ENCODE data around the gene CBFA2T2. TPM values are rescaled to one million over a fixed set of nuclear protein-coding genes. Genes with fewer than 3 reads are reported as not detected.

Gene CBFA2T2
- total RNA-seq, 1 donor: 11.2 TPM

DNA sequence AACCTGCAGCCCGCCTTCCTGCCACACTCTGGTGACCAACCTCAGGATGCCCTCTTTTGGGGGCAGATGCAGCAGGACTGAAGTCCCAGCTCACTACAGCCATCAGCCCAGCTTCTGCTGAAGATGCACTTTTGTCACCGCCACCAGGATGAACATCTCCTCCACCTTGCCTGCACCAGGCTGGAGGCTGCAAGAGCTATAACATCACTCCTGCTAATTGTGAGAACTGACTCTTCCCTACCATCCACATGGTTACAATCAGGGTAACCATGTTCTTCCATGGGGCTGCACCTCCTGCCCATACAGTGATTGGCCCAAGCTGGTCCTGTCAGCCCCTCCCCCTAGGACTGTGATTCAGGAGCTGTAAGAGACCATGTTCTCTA, 174.9 kb downstream of the CBFA2T2 start:
- H2AFZ ChIP-seq (ENCODE audit: low read length): no peak overlapping the region
- no peaks in the 10 kb centered on the region for H3K79me2 ChIP-seq (ENCODE audit: insufficient read depth, low read length)
- H3K4me1 ChIP-seq (ENCODE audit: insufficient read depth, low read length): peaks cover 26% of the 10 kb centered on the region
- no peaks in the 10 kb centered on the region for H4K20me1 ChIP-seq (ENCODE audit: insufficient read depth, low read length)
- H3K9me3 ChIP-seq (ENCODE audit: low read depth, low read length): no peaks in the 10 kb centered on the region
- no peak for TF ChIP-seq CTCF (IDR thresholded peaks at IDR 0.05; ENCODE audit: extremely low read depth, low read depth, low read length)
- no peak overlapping the region for H3K4me2 ChIP-seq (ENCODE audit: insufficient read depth, low read length)
- no peaks in the 10 kb centered on the region for H3K27me3 ChIP-seq (ENCODE audit: insufficient read depth, low read length)
- H3K36me3 ChIP-seq (ENCODE audit: insufficient read depth, low read length): peaks cover 8% of the 10 kb centered on the region
- H3K4me3 ChIP-seq (ENCODE audit: insufficient read depth, low read length): peak overlapping the region; percentile 77
- H3K27ac ChIP-seq (ENCODE audit: low read depth, low read length): no peak overlapping the region
- DNase-seq (ENCODE audit: insufficient read length, low spot score, missing footprints): peak; percentile 83

DNA sequence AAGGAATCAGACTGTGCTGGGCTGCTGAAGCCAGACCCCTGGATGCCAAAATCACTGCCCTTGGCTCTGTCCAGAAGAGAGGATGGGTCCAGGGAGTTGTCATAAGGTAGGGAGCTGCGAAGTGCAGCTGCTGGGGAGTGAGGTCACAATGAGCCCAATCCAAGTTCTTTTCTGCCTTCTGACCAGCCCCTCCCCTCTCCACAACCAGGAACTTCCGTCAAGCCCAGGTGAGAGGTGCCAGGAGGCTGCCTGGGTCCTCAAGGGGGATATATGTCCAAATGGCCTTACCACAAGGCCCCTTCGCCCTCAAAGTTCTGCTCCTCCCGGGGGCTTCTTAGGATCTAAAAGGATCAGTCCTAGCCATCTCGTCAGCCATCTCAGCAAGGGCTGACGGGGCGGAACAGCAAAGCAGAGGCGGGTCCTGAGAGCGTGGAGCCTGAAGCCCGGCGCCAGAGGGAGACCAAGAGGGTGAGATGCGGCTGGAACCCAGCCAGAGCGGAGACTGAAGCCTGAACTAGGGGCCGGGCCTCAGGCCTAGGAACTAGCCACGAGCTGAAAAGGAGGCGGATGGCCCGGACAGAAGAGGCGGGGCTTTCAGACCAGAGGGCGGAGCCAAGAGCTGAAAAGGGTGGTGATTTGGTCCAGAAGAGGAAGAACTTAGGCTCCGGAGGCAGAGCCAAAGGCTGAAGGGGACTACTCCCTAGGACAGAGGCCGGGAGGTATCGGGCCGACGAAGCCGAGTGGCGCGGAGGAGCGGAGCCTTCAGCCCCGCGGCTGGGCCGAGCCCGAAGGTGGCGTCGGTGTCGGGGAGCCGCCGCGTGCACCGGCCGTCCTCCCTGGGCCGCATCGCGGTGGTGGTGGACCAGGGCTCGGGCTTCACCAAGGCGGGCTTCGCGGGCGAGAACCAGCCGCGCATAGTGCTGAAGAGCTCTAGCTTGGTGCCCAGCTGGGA, 176.7 kb downstream of the CBFA2T2 start, which contains the start of gene ACTL10:
TSS of gene ACTL10 (plus strand) at position 651 of the 952 bp plus-strand sequence. CDS start 555 bp downstream, outside the sequence.
- Histone ChIP-seq H2AFZ (ENCODE audit: low read length) (peak within 1 kb of the TSS; percentile 98), H3K36me3 (ENCODE audit: insufficient read depth, low read length) (peaks cover 17% of the 10 kb centered on the region)

GRCh38 chr20:33667245-33667675, 177.4 kb downstream of the CBFA2T2 start:
- TF ChIP-seq CTCF (IDR thresholded peaks at IDR 0.05; ENCODE audit: extremely low read depth, low read depth, low read length): no peak
- H3K27me3 ChIP-seq (ENCODE audit: insufficient read depth, low read length): no peaks in the 10 kb centered on the region
- peak overlapping the region; percentile 65 for H3K27ac ChIP-seq (ENCODE audit: low read depth, low read length)
- H3K4me1 ChIP-seq (ENCODE audit: insufficient read depth, low read length): peaks cover 26% of the 10 kb centered on the region
- H4K20me1 ChIP-seq (ENCODE audit: insufficient read depth, low read length): peaks cover 5% of the 10 kb centered on the region
- H3K4me2 ChIP-seq (ENCODE audit: insufficient read depth, low read length): peak overlapping the region; percentile 93
- DNase-seq (ENCODE audit: insufficient read length, low spot score, missing footprints): peak; percentile 96
- no peaks in the 10 kb centered on the region for H3K79me2 ChIP-seq (ENCODE audit: insufficient read depth, low read length)
- H3K4me3 ChIP-seq (ENCODE audit: insufficient read depth, low read length): peak overlapping the region; percentile 75
- H3K36me3 ChIP-seq (ENCODE audit: insufficient read depth, low read length): peaks cover 20% of the 10 kb centered on the region
- H3K9me3 ChIP-seq (ENCODE audit: low read depth, low read length): no peaks in the 10 kb centered on the region
- H2AFZ ChIP-seq (ENCODE audit: low read length): peak overlapping the region; percentile 98

More for the DNA sequence above, 176.7 kb downstream of the CBFA2T2 start, which contains the start of gene ACTL10:
- peak within 1 kb of the TSS; percentile 93 for H3K4me2 ChIP-seq (ENCODE audit: insufficient read depth, low read length)
- no peaks in the 10 kb centered on the region for H3K27me3 ChIP-seq (ENCODE audit: insufficient read depth, low read length)
- H3K27ac ChIP-seq (ENCODE audit: low read depth, low read length): peak within 1 kb of the TSS; percentile 65
- DNase-seq (ENCODE audit: insufficient read length, low spot score, missing footprints): peak; percentile 100
- peak; percentile 44 for TF ChIP-seq CTCF (IDR thresholded peaks at IDR 0.05; ENCODE audit: extremely low read depth, low read depth, low read length)
- no peaks in the 10 kb centered on the region for H4K20me1 ChIP-seq (ENCODE audit: insufficient read depth, low read length)
- H3K4me3 ChIP-seq (ENCODE audit: insufficient read depth, low read length): peak within 1 kb of the TSS; percentile 75
- H3K79me2 ChIP-seq (ENCODE audit: insufficient read depth, low read length): no peaks in the 10 kb centered on the region
- peaks cover 26% of the 10 kb centered on the region for H3K4me1 ChIP-seq (ENCODE audit: insufficient read depth, low read length)
- H3K9me3 ChIP-seq (ENCODE audit: low read depth, low read length): no peaks in the 10 kb centered on the region
